IMR-90 (cell line): ENCODE data around the gene KCNQ2. TPM values are rescaled to one million over a fixed set of nuclear protein-coding genes. Genes with fewer than 3 reads are reported as not detected.

Experiments
- ATAC-seq: fragments of 200-7000 bp; cut with Tn5 transposase; 2 replicates; pipeline ENCODE4 v1.9.1; 2020; ENCODE audit warnings: low read depth, mild to moderate bottlenecking, moderate library complexity
- BruUV-seq: library from RNA; stranded (reverse); fragments of 400-500 nt; replicated peaks from 2 replicates; lab custom pipeline; 2021; lab: Mats Ljungman, UMichigan
- CTCF ChIA-PET: fragments of 300-600 bp; formaldehyde crosslinking; extraction: SDS; loops from one replicate; lab custom pipeline; 2021; ENCODE audit warnings: antibody characterized with exemption; lab: Yijun Ruan, JAX
- POLR2A ChIA-PET: fragments of 300-600 bp; sonication (Branson Sonifier 250); formaldehyde crosslinking; loops from one replicate; lab custom pipeline; 2022; ENCODE audit warnings: antibody characterized with exemption; ENCODE audit not compliant: unreplicated experiment; lab: Charles Lee
- DNase-seq: peaks from one replicate; pipeline ENCODE4 v3.0.0; 2013
- H2AFZ ChIP-seq: replicated peaks from 2 replicates; pipeline ENCODE3; 2013; ENCODE audit warnings: low read length, mild to moderate bottlenecking; ENCODE audit not compliant: poor library complexity
- H2AK5ac ChIP-seq: 2 replicates; pipeline ENCODE4 v1.6.1; 2013; ENCODE audit warnings: low read depth, low read length, inconsistent platforms
- H2AK9ac ChIP-seq: replicated peaks from 2 replicates; pipeline ENCODE3; 2013; ENCODE audit warnings: mild to moderate bottlenecking, low read depth, low read length, moderate library complexity; ENCODE audit not compliant: poor library complexity
- H2BK120ac ChIP-seq: 2 replicates; pipeline ENCODE4 v1.6.1; 2013; ENCODE audit warnings: low read depth, low read length, inconsistent platforms
- H2BK15ac ChIP-seq: 3 replicates; pipeline ENCODE4 v1.6.1; 2013; ENCODE audit warnings: low read depth, low read length, inconsistent platforms
- H2BK20ac ChIP-seq: 2 replicates; pipeline ENCODE4 v1.6.1; 2013; ENCODE audit warnings: low read depth, mild to moderate bottlenecking, inconsistent platforms, low read length, moderate library complexity
- H2BK5ac ChIP-seq: 2 replicates; pipeline ENCODE4 v1.6.1; 2013; ENCODE audit warnings: mild to moderate bottlenecking, low read depth, low read length, inconsistent platforms; ENCODE audit not compliant: poor library complexity, severe bottlenecking
- H3K14ac ChIP-seq: replicated peaks from 2 replicates; pipeline ENCODE4 v1.6.1; 2013; ENCODE audit warnings: low read depth, low read length, inconsistent platforms
- H3K18ac ChIP-seq: 2 replicates; pipeline ENCODE4 v1.6.1; 2013; ENCODE audit warnings: low read depth, low read length, control low read depth
- H3K23ac ChIP-seq: 2 replicates; pipeline ENCODE4 v1.6.1; 2013; ENCODE audit warnings: low read depth, low read length, inconsistent platforms
- H3K27ac ChIP-seq: 2 replicates; pipeline ENCODE4 v1.5.1; 2013; ENCODE audit warnings: mild to moderate bottlenecking, control low read depth, low read length; ENCODE audit not compliant: insufficient read depth
- H3K27me3 ChIP-seq: 2 replicates; pipeline ENCODE4 v1.6.1; 2013; ENCODE audit warnings: low read length; ENCODE audit not compliant: control insufficient read depth, insufficient read depth
- H3K36me3 ChIP-seq: 2 replicates; pipeline ENCODE4 v1.6.1; 2013; ENCODE audit warnings: low read length, mixed read lengths; ENCODE audit not compliant: control insufficient read depth, insufficient read depth
- H3K4ac ChIP-seq: 2 replicates; pipeline ENCODE4 v1.6.1; 2013; ENCODE audit warnings: low read depth, low read length, inconsistent platforms
- H3K4me1 ChIP-seq: 2 replicates; pipeline ENCODE4 v1.6.1; 2013; ENCODE audit warnings: low read length, mixed read lengths; ENCODE audit not compliant: control insufficient read depth, insufficient read depth
- H3K4me2 ChIP-seq: 2 replicates; pipeline ENCODE4 v1.6.1; 2013; ENCODE audit warnings: low read depth, mild to moderate bottlenecking, control low read depth, low read length, moderate library complexity
- H3K4me3 ChIP-seq: 2 replicates; pipeline ENCODE4 v1.5.1; 2013; ENCODE audit warnings: low read depth, mild to moderate bottlenecking, control low read depth, low read length, moderate library complexity; ENCODE audit not compliant: insufficient read depth
- H3K56ac ChIP-seq: 2 replicates; pipeline ENCODE4 v1.6.1; 2013; ENCODE audit warnings: low read length, inconsistent platforms; ENCODE audit not compliant: insufficient read depth; ENCODE audit errors: extremely low read depth
- H3K79me1 ChIP-seq, 2 experiments: 2 replicates each; pipeline ENCODE4 v1.6.1; 2013; ENCODE audit warnings: low read length in 2 of 2, inconsistent platforms in 1 of 2, low read depth in 1 of 2
- H3K9ac ChIP-seq: 2 replicates; pipeline ENCODE4 v1.6.1; 2013; ENCODE audit warnings: low read depth, low read length, control low read depth
- H3K9me1 ChIP-seq: 2 replicates; pipeline ENCODE4 v1.6.1; 2013; ENCODE audit warnings: low read length, inconsistent platforms; ENCODE audit not compliant: insufficient read depth
- H3K9me3 ChIP-seq: 2 replicates; pipeline ENCODE4 v1.6.1; 2013; ENCODE audit warnings: low read length; ENCODE audit not compliant: control insufficient read depth, insufficient read depth
- H4K20me1 ChIP-seq: 2 replicates; pipeline ENCODE4 v1.6.1; 2013; ENCODE audit warnings: low read length, inconsistent platforms; ENCODE audit not compliant: insufficient read depth
- H4K5ac ChIP-seq: 2 replicates; pipeline ENCODE4 v1.6.1; 2013; ENCODE audit warnings: mild to moderate bottlenecking, low read depth, low read length, control low read depth
- H4K8ac ChIP-seq, 2 experiments: 2 replicates each; pipeline ENCODE4 v1.6.1; 2013; ENCODE audit warnings: low read depth in 2 of 2, low read length in 2 of 2, control low read depth in 1 of 2, inconsistent platforms in 1 of 2
- H4K91ac ChIP-seq: 2 replicates; pipeline ENCODE4 v1.6.1; 2013; ENCODE audit warnings: low read depth, low read length, inconsistent platforms; ENCODE audit not compliant: insufficient read depth
- BHLHE40 ChIP-seq: fragments of 150-350 bp; IDR thresholded peaks from 2 replicates; pipeline ENCODE4 v1.6.1; 2016; ENCODE audit warnings: mild to moderate bottlenecking, low read depth, low read length
- CEBPB ChIP-seq: IDR thresholded peaks from 2 replicates; pipeline ENCODE4 v1.6.1; 2012; ENCODE audit warnings: low read depth, low read length, improper control_type of control experiment
- CHD1 ChIP-seq: IDR thresholded peaks from 2 replicates; pipeline ENCODE4 v1.6.1; 2012; ENCODE audit warnings: low read depth, low read length, improper control_type of control experiment
- FOS ChIP-seq: fragments of 150-350 bp; IDR thresholded peaks from 2 replicates; pipeline ENCODE4 v1.6.1; 2016; ENCODE audit warnings: low read depth, low read length
- MAFK ChIP-seq: IDR thresholded peaks from 2 replicates; pipeline ENCODE4 v1.6.1; 2012; ENCODE audit warnings: low read depth, low read length, improper control_type of control experiment
- MXI1 ChIP-seq: IDR thresholded peaks from 2 replicates; pipeline ENCODE4 v1.6.1; 2012; ENCODE audit warnings: low read depth, mild to moderate bottlenecking, low read length, moderate library complexity, borderline replicate concordance
- NFE2L2 ChIP-seq: fragments of 150-350 bp; IDR thresholded peaks from 2 replicates; pipeline ENCODE4 v1.6.1; 2016; ENCODE audit warnings: low read depth, mild to moderate bottlenecking, low read length
- POLR2A ChIP-seq: IDR thresholded peaks from 2 replicates; pipeline ENCODE4 v1.6.1; 2012; ENCODE audit warnings: mild to moderate bottlenecking, low read depth, low read length
- RCOR1 ChIP-seq: IDR thresholded peaks from 2 replicates; pipeline ENCODE4 v1.6.1; 2012; ENCODE audit warnings: mild to moderate bottlenecking, low read length, improper control_type of control experiment; ENCODE audit not compliant: insufficient replicate concordance
- RFX5 ChIP-seq: IDR thresholded peaks from 2 replicates; pipeline ENCODE4 v1.8.0; 2012; ENCODE audit warnings: low read depth, mild to moderate bottlenecking, low read length, moderate library complexity
- SMC3 ChIP-seq: fragments of 150-350 bp; IDR thresholded peaks from 2 replicates; pipeline ENCODE4 v1.6.1; 2016; ENCODE audit warnings: low read depth, mild to moderate bottlenecking, antibody characterized with exemption, low read length, moderate library complexity
- USF2 ChIP-seq: fragments of 150-350 bp; IDR thresholded peaks from 2 replicates; pipeline ENCODE4 v1.6.1; 2017; ENCODE audit warnings: mild to moderate bottlenecking, antibody characterized with exemption, low read length, low read depth
- WGBS, 2 experiments: methylation state at CpG; one replicate each; pipeline versions ENCODE4 v1.1.5 to v1.1.7; 2013; ENCODE audit warnings: missing lambda C conversion rate in 2 of 2; ENCODE audit not compliant: insufficient read length in 1 of 2; ENCODE audit errors: extremely low coverage in 2 of 2; 5-methylcytosine and 5-hydroxymethylcytosine counted together
- dilution Hi-C: fragments of 300-500 bp; cut with HindIII; formaldehyde crosslinking; loops from one replicate; pipeline ENCODE4 v1.14.3; 2018; ENCODE audit warnings: low sequenced_read_pairs; ENCODE audit not compliant: unreplicated experiment
- in situ Hi-C: fragments of 300-500 bp; cut with MboI; formaldehyde crosslinking; loops from 3 replicates; pipeline ENCODE4 v1.14.3; 2019; ENCODE audit warnings: low sequenced_read_pairs, inconsistent platforms, mixed read lengths
- intact Hi-C: fragments of 100-400 bp; cut with micrococcal nuclease; formaldehyde crosslinking; loops from 2 replicates; pipeline ENCODE4 v1.10.0; 2022
- polyA plus RNA-seq, 3 experiments: library from polyadenylated mRNA; depleted of rRNA; stranded (reverse); fragments of >200 nt; gene quantifications; 2 replicates each; pipeline ENCODE4 v1.2.3, GENCODE V29; 2012; ENCODE audit warnings: low replicate concordance in 1 of 3
- total RNA-seq: library from RNA; depleted of rRNA; stranded (reverse); fragments of >200 nt; gene quantifications from 2 replicates; pipeline ENCODE4 v1.2.3, GENCODE V29; 2012

Gene KCNQ2
- total and polyA plus RNA-seq, 2 of the 4 experiments (the other 2 are of a cell fraction): 0.02 TPM; not detected in 1

GRCh38 chr20:63380346-63380870, 92.0 kb downstream of the KCNQ2 start:
- WGBS, 2 experiments: 89% methylated on average over 13 of the region's 21 CpGs; no CpG with 5 or more reads in 1 of the 2 experiments
- Histone ChIP-seq H4K20me1 (no peaks in the 10 kb centered on the region; the same call in 1 of the 2 replicates), H3K4me2 (no peak overlapping the region), H3K9me3 (0 out of 2 replicates have a peak, but pooled peaks cover 1% of the 10 kb centered on the region), H4K8ac (no peak overlapping the region), H2AK9ac (no peak overlapping the region), H3K4me1 (no peaks in the 10 kb centered on the region), H4K5ac (no peak overlapping the region), H2AFZ (no peak overlapping the region), H3K27me3 (peaks cover 22% of the 10 kb centered on the region), H4K91ac (no peak overlapping the region), H2BK5ac (no peak overlapping the region), H3K4ac (no peak overlapping the region), H2AK5ac (no peak overlapping the region), H3K18ac (no peak overlapping the region), H3K14ac (no peak overlapping the region), H3K23ac (no peak overlapping the region), H2BK20ac (no peak overlapping the region), H3K9ac (no peak overlapping the region), H3K9me1 (no peaks in the 10 kb centered on the region), H2BK120ac (no peak overlapping the region), H3K4me3 (no peak overlapping the region), H3K27ac (no peak overlapping the region), H3K36me3 (no peaks in the 10 kb centered on the region), H2BK15ac (no peak overlapping the region), H3K56ac (no peak overlapping the region), H3K79me1 (no peaks in the 10 kb centered on the region)
- BruUV-seq: no TSS peak
- POLR2A ChIA-PET: no interaction called here
- in situ Hi-C loops (no loop called here), intact Hi-C loops (loop anchor here (5.0 kb wide), 2 partner anchors 158 to 323 kb away; no protein-coding TSS in a partner anchor), dilution Hi-C loops (no loop called here)
- ATAC-seq (no peak), DNase-seq (no peak)
- TF ChIP-seq MAFK (no peak), BHLHE40 (no peak), USF2 (no peak), RCOR1 (no peak), CEBPB (no peak), SMC3 (no peak), MXI1 (no peak), NFE2L2 (no peak), FOS (no peak), POLR2A (no peak), CHD1 (no peak), RFX5 (no peak)
- CTCF ChIA-PET: interaction anchor here (1.3 to 3.4 kb wide), 2 partner anchors 71 to 108 kb away, joined by 3 to 30 read pairs; partner anchors contain the start of gene ARFGAP1
